Neuronal stem cell (in vitro differentiated cells): ENCODE measurements around the gene CXCL12. TPM values are rescaled to one million over a fixed set of nuclear protein-coding genes. Genes with fewer than 3 reads are reported as not detected.

Experiments used
- DNase-seq: peaks from one replicate; pipeline ENCODE4 v3.0.0-alpha.2; 2013; ENCODE audit warnings: low spot score
- H2AFZ ChIP-seq: one replicate; pipeline ENCODE4 v1.6.1; 2013; ENCODE audit warnings: mild to moderate bottlenecking, low read length, inconsistent platforms
- H2AK5ac ChIP-seq: 2 replicates; pipeline ENCODE4 v1.6.1; 2013; ENCODE audit warnings: low read depth, mild to moderate bottlenecking, inconsistent platforms, low read length, moderate library complexity, mixed read lengths
- H2BK120ac ChIP-seq: 2 replicates; pipeline ENCODE4 v1.6.1; 2013; ENCODE audit warnings: low read depth, mild to moderate bottlenecking, inconsistent platforms, low read length, moderate library complexity, mixed read lengths
- H2BK12ac ChIP-seq: one replicate; pipeline ENCODE4 v1.6.1; 2013; ENCODE audit warnings: low read length, inconsistent platforms
- H2BK15ac ChIP-seq: 2 replicates; pipeline ENCODE4 v1.6.1; 2013; ENCODE audit warnings: mild to moderate bottlenecking, low read length, inconsistent platforms, mixed read lengths
- H2BK5ac ChIP-seq: one replicate; pipeline ENCODE4 v1.6.1; 2013; ENCODE audit warnings: inconsistent platforms, mild to moderate bottlenecking, low read length, moderate library complexity
- H3K14ac ChIP-seq: one replicate; pipeline ENCODE4 v1.6.1; 2013; ENCODE audit warnings: low read length, inconsistent platforms
- H3K18ac ChIP-seq: 2 replicates; pipeline ENCODE4 v1.6.1; 2013; ENCODE audit warnings: low read length, inconsistent platforms
- H3K23ac ChIP-seq: 2 replicates; pipeline ENCODE4 v1.6.1; 2013; ENCODE audit warnings: low read depth, mild to moderate bottlenecking, mixed read lengths, low read length, inconsistent platforms; ENCODE audit not compliant: poor library complexity
- H3K27ac ChIP-seq: replicated peaks from 3 replicates; pipeline ENCODE4 v1.5.1; 2013; ENCODE audit warnings: low read length, inconsistent platforms
- H3K27me3 ChIP-seq, 3 experiments: 2 replicates each; pipeline ENCODE4 v1.6.1; 2013; ENCODE audit warnings: low read length in 3 of 3, mild to moderate bottlenecking in 2 of 3, inconsistent platforms in 1 of 3, low read depth in 1 of 3, mixed read lengths in 1 of 3, moderate library complexity in 1 of 3; ENCODE audit not compliant: control insufficient read depth in 3 of 3, insufficient read depth in 3 of 3
- H3K36me3 ChIP-seq, 2 donors: replicated peaks in 1 of 2; 2 replicates each; pipeline ENCODE4 v1.6.1; 2013; ENCODE audit warnings: low read length in 2 of 2; ENCODE audit not compliant: control insufficient read depth in 2 of 2, insufficient read depth in 2 of 2
- H3K4ac ChIP-seq: 2 replicates; pipeline ENCODE4 v1.6.1; 2013; ENCODE audit warnings: inconsistent platforms, mild to moderate bottlenecking, low read length, moderate library complexity
- H3K4me1 ChIP-seq, 2 donors: 1 replicate in 1 of 2; 2 replicates in 1 of 2; pipeline ENCODE4 v1.6.1; 2013; ENCODE audit warnings: low read length in 2 of 2, low read depth in 1 of 2; ENCODE audit not compliant: control insufficient read depth in 2 of 2, insufficient read depth in 1 of 2
- H3K4me2 ChIP-seq: one replicate; pipeline ENCODE4 v1.6.1; 2013; ENCODE audit warnings: mild to moderate bottlenecking, low read length, inconsistent platforms; ENCODE audit not compliant: insufficient read depth, poor library complexity, severe bottlenecking
- H3K4me3 ChIP-seq, 2 donors: 2 replicates each; pipeline ENCODE4 v1.5.1; 2013; ENCODE audit warnings: low read length in 2 of 2, mild to moderate bottlenecking in 2 of 2, inconsistent platforms in 1 of 2, moderate library complexity in 1 of 2
- H3K79me1 ChIP-seq: one replicate; pipeline ENCODE4 v1.6.1; 2013; ENCODE audit warnings: low read depth, mild to moderate bottlenecking, inconsistent platforms, low read length, moderate library complexity
- H3K9ac ChIP-seq: one replicate; pipeline ENCODE4 v1.6.1; 2013; ENCODE audit warnings: mild to moderate bottlenecking, low read depth, low read length, inconsistent platforms; ENCODE audit not compliant: poor library complexity
- H3K9me3 ChIP-seq, 2 donors: replicated peaks in 1 of 2; 2 replicates each; pipeline versions ENCODE3 to v1.6.1; 2013; ENCODE audit warnings: low read length in 2 of 2, mild to moderate bottlenecking in 2 of 2, inconsistent platforms in 1 of 2, low read depth in 1 of 2, mixed read lengths in 1 of 2, moderate library complexity in 1 of 2; ENCODE audit not compliant: control insufficient read depth in 2 of 2, insufficient read depth in 1 of 2
- H4K8ac ChIP-seq: one replicate; pipeline ENCODE4 v1.6.1; 2013; ENCODE audit warnings: low read depth, mild to moderate bottlenecking, inconsistent platforms, low read length, moderate library complexity
- H4K91ac ChIP-seq: one replicate; pipeline ENCODE4 v1.6.1; 2013; ENCODE audit warnings: low read length, low read depth, mild to moderate bottlenecking, inconsistent platforms; ENCODE audit not compliant: poor library complexity
- WGBS, 2 donors: extraction: QIAGEN DNeasy Blood & Tissue Kit; methylation state at CpG; one replicate each; pipeline ENCODE4 v1.1.7; 2013; ENCODE audit warnings: missing lambda C conversion rate in 2 of 2, mixed read lengths in 1 of 2; ENCODE audit not compliant: insufficient read length in 2 of 2, insufficient replicate concordance in 1 of 2; ENCODE audit errors: extremely low coverage in 2 of 2; 5-methylcytosine and 5-hydroxymethylcytosine counted together
- polyA plus RNA-seq, 2 experiments: library from polyadenylated mRNA; stranded (reverse); fragments of 200-250 nt; gene quantifications; one replicate each; pipeline ENCODE4 v1.2.3, GENCODE V29; 2013

CXCL12 gene
- polyA plus RNA-seq (2013, experiment 1 of 2) = 0.54 TPM
- polyA plus RNA-seq (2013, experiment 2 of 2) = 0.64 TPM

DNA sequence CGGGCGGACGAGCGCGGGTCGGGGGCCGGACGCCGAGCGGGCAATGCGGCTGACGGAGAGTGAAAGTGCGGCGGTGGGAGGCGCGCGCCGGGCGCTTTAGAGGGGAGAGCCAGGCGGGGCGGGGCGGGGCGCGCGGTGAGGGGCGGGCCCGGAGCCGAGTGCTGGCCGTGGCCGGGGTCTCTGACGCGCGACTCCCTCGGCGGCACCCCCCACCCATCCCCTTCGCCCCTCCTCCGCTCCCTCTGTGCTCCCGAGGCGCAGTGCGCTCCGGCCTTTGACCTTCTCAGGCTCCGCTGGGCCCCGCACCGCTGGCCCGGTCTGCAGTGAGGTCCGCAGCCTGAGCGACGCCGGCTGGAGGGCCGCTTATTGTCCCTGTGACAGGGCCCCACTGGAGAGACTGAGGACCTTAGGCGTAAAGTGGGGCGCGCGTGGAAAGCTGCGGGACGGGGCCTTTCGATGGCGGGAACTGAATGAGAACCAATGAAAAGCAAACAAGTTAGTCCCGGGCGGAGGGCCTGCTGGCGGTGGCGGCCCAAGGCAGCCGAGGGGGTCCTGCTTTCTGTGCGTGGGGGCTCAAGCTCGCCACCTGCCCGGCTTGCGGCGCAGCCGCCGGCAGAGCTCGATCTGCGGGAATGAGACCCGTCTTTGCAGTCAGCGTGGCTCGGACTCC, at the start of gene CXCL12:
Gene CXCL12 (minus strand): TSS at position 72 of the 670 bp plus-strand sequence. CDS start 92 bp downstream, outside the sequence.
- H3K4me2 ChIP-seq = peak within 1 kb of the TSS; percentile 93
- H3K36me3 ChIP-seq = no peaks in the 10 kb centered on the region
- H4K8ac ChIP-seq = no peak within 1 kb of the TSS
- no peak for DNase-seq
- H2BK15ac ChIP-seq = peak within 1 kb of the TSS; percentile 2
- H3K4me1 ChIP-seq = peaks cover 0 to 29% of the 10 kb centered on the region in 2 donors
- no peaks in the 10 kb centered on the region for H3K79me1 ChIP-seq
- H2AFZ ChIP-seq = peak within 1 kb of the TSS; percentile 17
- peak within 1 kb of the TSS; percentile 71 for H3K14ac ChIP-seq
- WGBS, 2 donors = no CpG with 5 or more reads among the region's 75 CpGs
- H3K4me3 ChIP-seq = peak within 1 kb of the TSS in 1 of 2 donors; percentile 71
- peak within 1 kb of the TSS; percentile 20 for H2AK5ac ChIP-seq
- H2BK12ac ChIP-seq = peak within 1 kb of the TSS; percentile 22
- H2BK5ac ChIP-seq = peak within 1 kb of the TSS; percentile 33
- H3K4ac ChIP-seq = no peak within 1 kb of the TSS
- peak within 1 kb of the TSS; percentile 79 for H3K9ac ChIP-seq
- H4K91ac ChIP-seq = no peak within 1 kb of the TSS
- H3K27ac ChIP-seq = no peak within 1 kb of the TSS
- peaks cover 17 to 64% (median 42%) of the 10 kb centered on the region in 3 experiments for H3K27me3 ChIP-seq
- H2BK120ac ChIP-seq = peak within 1 kb of the TSS; percentile 81
- H3K23ac ChIP-seq = peak within 1 kb of the TSS; percentile 63
- no peaks in the 10 kb centered on the region for H3K9me3 ChIP-seq
- peak within 1 kb of the TSS; percentile 88 for H3K18ac ChIP-seq

DNA sequence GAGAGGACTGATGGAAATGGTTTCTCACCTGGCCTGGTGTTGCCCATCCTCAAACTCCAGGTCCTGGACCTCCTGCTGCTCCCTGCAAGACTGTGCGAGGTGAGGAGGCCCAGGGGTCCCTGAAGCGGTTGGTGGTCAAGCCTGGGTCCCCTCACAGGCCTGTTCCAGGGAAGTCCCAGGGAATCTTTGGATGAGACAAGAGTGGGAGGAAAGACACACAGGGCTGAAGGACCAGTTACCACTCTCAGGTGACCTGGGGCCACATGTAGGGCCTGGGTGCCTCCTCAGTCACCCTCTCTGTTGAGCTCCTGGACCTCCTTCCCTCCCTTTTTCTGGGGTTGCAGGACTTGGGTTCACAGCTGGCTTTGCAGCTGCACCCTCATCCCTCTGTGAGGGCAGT, 42.6 kb upstream of the CXCL12 start:
- Histone ChIP-seq H4K91ac (no peak overlapping the region), H3K23ac (no peak overlapping the region), H3K4me1 (peaks cover 0 to 6% of the 10 kb centered on the region in 2 donors), H3K4me3 (no peak overlapping the region), H3K14ac (no peak overlapping the region), H2BK120ac (no peak overlapping the region), H3K9ac (no peak overlapping the region), H3K36me3 (no peaks in the 10 kb centered on the region), H4K8ac (no peak overlapping the region), H3K27ac (no peak overlapping the region), H2BK5ac (peak overlapping the region; percentile 35), H3K27me3 (no peaks in the 10 kb centered on the region), H3K4ac (no peak overlapping the region), H2BK15ac (no peak overlapping the region), H3K18ac (no peak overlapping the region), H3K9me3 (no peaks in the 10 kb centered on the region), H2AFZ (no peak overlapping the region), H3K79me1 (no peaks in the 10 kb centered on the region), H3K4me2 (no peak overlapping the region), H2BK12ac (no peak overlapping the region), H2AK5ac (peak overlapping the region; percentile 13)
- no CpG with 5 or more reads among the region's 2 CpGs for WGBS, 2 donors
- DNase-seq = no peak

DNA sequence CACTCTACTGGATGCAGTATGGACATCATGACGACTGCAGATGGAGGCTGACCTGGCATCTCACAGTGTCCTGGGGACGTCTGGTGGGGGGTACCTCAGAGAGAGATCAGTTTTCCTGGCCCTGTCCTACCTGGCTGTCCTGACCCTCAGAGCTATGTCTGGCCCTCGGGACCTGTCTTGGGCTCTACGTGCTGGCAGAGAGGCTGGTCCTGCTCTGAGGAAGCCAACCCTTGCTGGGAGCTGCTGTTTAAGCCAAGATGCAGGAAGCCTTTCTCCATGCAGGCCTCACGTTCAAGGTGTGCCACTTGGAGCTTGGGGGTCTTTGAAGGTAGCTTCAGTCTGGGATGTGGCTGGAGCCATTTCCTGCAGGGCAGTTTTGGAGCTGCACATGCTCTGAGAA, 42.1 kb upstream of the CXCL12 start:
- Histone ChIP-seq H2AK5ac (no peak overlapping the region), H3K4me2 (no peak overlapping the region), H2BK12ac (no peak overlapping the region), H4K8ac (no peak overlapping the region), H3K27ac (no peak overlapping the region), H3K14ac (no peak overlapping the region), H3K36me3 (no peaks in the 10 kb centered on the region), H3K18ac (no peak overlapping the region), H3K27me3 (no peaks in the 10 kb centered on the region), H3K4me3 (no peak overlapping the region), H2BK120ac (no peak overlapping the region), H2BK5ac (peak overlapping the region; percentile 35), H2AFZ (no peak overlapping the region), H3K9ac (no peak overlapping the region), H3K23ac (peak overlapping the region; percentile 25), H4K91ac (no peak overlapping the region), H3K4ac (no peak overlapping the region), H3K4me1 (peaks cover 0 to 6% of the 10 kb centered on the region in 2 donors), H3K79me1 (no peaks in the 10 kb centered on the region), H2BK15ac (no peak overlapping the region), H3K9me3 (no peaks in the 10 kb centered on the region)
- WGBS, 2 donors = no CpG with 5 or more reads among the region's 5 CpGs
- DNase-seq = no peak

DNA sequence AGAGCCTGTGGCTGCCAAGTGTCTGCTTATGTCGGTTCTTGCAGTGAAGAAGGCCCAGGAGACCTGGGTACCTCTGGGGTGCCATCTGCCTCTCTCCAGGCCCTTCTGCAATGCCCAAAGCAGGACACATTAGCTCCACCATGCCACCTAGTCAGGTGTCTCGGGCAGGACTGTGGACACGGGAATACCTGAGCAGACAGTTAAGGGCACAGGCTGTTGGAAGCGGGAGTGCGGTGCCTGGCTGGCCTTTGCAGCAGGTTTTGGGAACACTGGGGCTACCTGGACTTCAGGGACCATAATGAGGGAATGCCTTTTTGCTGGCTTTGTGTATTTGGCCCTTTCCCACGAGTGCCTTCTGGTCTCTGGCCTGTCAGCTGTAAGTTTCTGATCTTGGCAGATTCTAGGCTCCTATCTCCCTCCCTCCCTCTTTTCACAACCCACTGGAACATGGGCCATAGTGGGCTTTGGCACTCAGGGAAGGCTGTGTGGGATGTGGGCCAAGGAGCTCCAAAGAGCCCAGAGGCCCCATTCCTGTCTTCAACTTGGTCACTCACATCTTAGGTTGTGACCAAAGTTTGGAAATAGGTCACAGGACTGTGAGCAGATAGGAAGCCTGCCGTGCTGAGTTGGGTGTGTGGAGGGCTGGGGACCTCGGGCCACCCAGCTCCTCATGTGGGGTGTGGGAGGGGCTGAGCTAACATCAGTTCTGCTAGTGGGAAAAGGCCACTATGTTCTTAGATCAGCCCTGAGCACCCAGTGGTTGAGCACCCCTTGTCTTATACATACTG, 41.5 kb upstream of the CXCL12 start:
- no peak overlapping the region for H3K18ac ChIP-seq
- H3K4me3 ChIP-seq = no peak overlapping the region
- no peak overlapping the region for H2BK5ac ChIP-seq
- no peak for DNase-seq
- WGBS, 2 donors = no CpG with 5 or more reads among the region's 8 CpGs
- H3K27ac ChIP-seq = no peak overlapping the region
- no peak overlapping the region for H3K4me2 ChIP-seq
- no peaks in the 10 kb centered on the region for H3K27me3 ChIP-seq
- no peak overlapping the region for H2BK15ac ChIP-seq
- peak overlapping the region; percentile 25 for H3K23ac ChIP-seq
- no peaks in the 10 kb centered on the region for H3K79me1 ChIP-seq
- H3K4ac ChIP-seq = no peak overlapping the region
- no peak overlapping the region for H3K9ac ChIP-seq
- no peak overlapping the region for H2AFZ ChIP-seq
- peaks cover 0 to 6% of the 10 kb centered on the region in 2 donors for H3K4me1 ChIP-seq
- H4K91ac ChIP-seq = no peak overlapping the region
- no peaks in the 10 kb centered on the region for H3K36me3 ChIP-seq
- H2BK12ac ChIP-seq = no peak overlapping the region
- H2AK5ac ChIP-seq = no peak overlapping the region
- H3K14ac ChIP-seq = no peak overlapping the region
- H3K9me3 ChIP-seq = no peaks in the 10 kb centered on the region
- H4K8ac ChIP-seq = no peak overlapping the region
- no peak overlapping the region for H2BK120ac ChIP-seq
